H1 (cell line): ENCODE data around the gene RNF220. TPM values are rescaled to one million over a fixed set of nuclear protein-coding genes. Genes with fewer than 3 reads are reported as not detected.
A peak's percentile ranks its signal among the peaks of the same experiment; 100 is the strongest.

Experiments
- CREB1 ChIP-seq: IDR thresholded peaks from 2 replicates; pipeline ENCODE4 v1.6.1; 2012; ENCODE audit warnings: inconsistent platforms
- FOSL1 ChIP-seq: IDR thresholded peaks from 2 replicates; pipeline ENCODE4 v1.6.1; 2011; ENCODE audit warnings: mild to moderate bottlenecking, low read depth, low read length, moderate library complexity; ENCODE audit not compliant: insufficient read depth
- GTF2F1 ChIP-seq: IDR thresholded peaks from 2 replicates; pipeline ENCODE4 v1.6.1; 2012; ENCODE audit warnings: low read depth, low read length, improper control_type of control experiment, borderline replicate concordance
- polyA plus RNA-seq, 7 experiments: library from polyadenylated mRNA; depleted of rRNA in 3 of 7; stranded (reverse) in 5 of 7; unstranded in 2 of 7; fragments of >200 nt in 5 of 7; fragments of 200-250 nt in 2 of 7; gene quantifications; 1 replicate in 5 of 7; 2 replicates in 1 of 7; 4 replicates in 1 of 7; pipeline versions ENCODE4 v1.2.1 to v1.2.3, GENCODE V29; 2011 to 2013; ENCODE audit warnings: missing spikeins in 2 of 7, mixed read lengths in 2 of 7
- total RNA-seq: library from RNA; stranded (reverse); fragmentation: NEBNext Ultra II Directional; extraction: Animal tissue kit (Norgen Biotek cat#: 25700); gene quantifications from 2 replicates; pipeline ENCODE4 v1.2.1, GENCODE V29; 2021
- TF ChIP-seq, protein P1 (sequence below): fragments of 300-600 bp; sonication (generic); IDR thresholded peaks from 2 replicates; pipeline ENCODE4 v1.7.1; 2012; ENCODE audit warnings: low read length, moderate library complexity, mild to moderate bottlenecking, inconsistent platforms; ENCODE audit not compliant: insufficient replicate concordance
- TF ChIP-seq, protein P2 (sequence below): IDR thresholded peaks from 2 replicates; pipeline ENCODE4 v1.6.1; 2012; ENCODE audit warnings: low read length, inconsistent platforms
- TF ChIP-seq, protein P3 (sequence below): IDR thresholded peaks from 2 replicates; pipeline ENCODE4 v1.6.1; 2012; ENCODE audit warnings: inconsistent platforms

RNF220 gene
- total and polyA plus RNA-seq, 2 of the 8 experiments (the other 6 are each of a cell fraction or from before 2014, with no cell fraction given): 123 to 160 TPM

DNA sequence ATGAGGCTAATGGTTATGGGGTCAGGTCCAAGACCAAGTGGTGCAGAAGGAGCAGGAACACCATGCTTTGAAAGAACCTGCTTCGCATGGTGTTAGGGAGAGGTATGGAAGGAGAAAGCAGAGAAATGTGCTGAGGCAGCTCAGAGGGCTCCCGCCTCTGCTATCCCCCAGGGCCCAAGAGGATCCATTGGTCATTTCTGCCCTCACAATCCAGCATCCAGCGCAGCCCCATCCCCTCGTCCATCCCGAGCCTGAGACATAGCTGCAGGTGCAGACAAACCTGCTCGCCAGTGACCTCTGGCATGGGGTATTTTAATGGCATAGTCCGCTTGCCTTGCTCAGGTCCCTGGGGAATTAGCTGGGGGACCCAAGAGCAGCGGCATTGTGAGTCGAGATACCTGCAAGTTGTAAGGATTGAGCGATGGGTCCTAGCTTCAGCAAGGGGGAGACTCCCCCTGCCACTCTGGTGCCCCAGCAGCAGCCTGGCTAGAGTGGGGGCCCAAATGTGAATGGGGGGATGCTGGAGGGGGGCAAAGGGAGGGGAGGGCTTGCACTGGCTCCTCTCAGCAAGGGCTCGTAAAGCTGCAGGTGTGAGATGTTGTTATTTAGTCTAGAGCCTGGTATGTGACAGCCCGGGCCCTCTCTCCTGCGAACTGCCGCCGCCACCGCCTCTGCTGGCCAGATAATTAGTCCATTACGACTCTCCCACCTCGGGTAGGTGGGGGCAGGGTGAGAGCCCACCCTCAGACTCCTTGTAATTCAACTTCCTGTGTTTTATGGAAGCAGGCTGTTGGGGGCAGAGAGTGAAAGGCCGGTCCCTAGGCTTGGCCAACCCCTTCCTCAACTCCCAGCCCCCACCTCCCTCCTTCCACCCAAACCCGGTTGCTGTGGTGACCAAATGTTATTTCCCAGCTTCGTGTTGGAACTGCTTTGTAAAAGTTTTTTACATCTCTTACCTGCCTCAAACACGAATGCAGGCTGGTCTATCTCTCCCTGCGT, 118.8 kb downstream of the RNF220 start (continued):
- TF ChIP-seq, protein P1, sequence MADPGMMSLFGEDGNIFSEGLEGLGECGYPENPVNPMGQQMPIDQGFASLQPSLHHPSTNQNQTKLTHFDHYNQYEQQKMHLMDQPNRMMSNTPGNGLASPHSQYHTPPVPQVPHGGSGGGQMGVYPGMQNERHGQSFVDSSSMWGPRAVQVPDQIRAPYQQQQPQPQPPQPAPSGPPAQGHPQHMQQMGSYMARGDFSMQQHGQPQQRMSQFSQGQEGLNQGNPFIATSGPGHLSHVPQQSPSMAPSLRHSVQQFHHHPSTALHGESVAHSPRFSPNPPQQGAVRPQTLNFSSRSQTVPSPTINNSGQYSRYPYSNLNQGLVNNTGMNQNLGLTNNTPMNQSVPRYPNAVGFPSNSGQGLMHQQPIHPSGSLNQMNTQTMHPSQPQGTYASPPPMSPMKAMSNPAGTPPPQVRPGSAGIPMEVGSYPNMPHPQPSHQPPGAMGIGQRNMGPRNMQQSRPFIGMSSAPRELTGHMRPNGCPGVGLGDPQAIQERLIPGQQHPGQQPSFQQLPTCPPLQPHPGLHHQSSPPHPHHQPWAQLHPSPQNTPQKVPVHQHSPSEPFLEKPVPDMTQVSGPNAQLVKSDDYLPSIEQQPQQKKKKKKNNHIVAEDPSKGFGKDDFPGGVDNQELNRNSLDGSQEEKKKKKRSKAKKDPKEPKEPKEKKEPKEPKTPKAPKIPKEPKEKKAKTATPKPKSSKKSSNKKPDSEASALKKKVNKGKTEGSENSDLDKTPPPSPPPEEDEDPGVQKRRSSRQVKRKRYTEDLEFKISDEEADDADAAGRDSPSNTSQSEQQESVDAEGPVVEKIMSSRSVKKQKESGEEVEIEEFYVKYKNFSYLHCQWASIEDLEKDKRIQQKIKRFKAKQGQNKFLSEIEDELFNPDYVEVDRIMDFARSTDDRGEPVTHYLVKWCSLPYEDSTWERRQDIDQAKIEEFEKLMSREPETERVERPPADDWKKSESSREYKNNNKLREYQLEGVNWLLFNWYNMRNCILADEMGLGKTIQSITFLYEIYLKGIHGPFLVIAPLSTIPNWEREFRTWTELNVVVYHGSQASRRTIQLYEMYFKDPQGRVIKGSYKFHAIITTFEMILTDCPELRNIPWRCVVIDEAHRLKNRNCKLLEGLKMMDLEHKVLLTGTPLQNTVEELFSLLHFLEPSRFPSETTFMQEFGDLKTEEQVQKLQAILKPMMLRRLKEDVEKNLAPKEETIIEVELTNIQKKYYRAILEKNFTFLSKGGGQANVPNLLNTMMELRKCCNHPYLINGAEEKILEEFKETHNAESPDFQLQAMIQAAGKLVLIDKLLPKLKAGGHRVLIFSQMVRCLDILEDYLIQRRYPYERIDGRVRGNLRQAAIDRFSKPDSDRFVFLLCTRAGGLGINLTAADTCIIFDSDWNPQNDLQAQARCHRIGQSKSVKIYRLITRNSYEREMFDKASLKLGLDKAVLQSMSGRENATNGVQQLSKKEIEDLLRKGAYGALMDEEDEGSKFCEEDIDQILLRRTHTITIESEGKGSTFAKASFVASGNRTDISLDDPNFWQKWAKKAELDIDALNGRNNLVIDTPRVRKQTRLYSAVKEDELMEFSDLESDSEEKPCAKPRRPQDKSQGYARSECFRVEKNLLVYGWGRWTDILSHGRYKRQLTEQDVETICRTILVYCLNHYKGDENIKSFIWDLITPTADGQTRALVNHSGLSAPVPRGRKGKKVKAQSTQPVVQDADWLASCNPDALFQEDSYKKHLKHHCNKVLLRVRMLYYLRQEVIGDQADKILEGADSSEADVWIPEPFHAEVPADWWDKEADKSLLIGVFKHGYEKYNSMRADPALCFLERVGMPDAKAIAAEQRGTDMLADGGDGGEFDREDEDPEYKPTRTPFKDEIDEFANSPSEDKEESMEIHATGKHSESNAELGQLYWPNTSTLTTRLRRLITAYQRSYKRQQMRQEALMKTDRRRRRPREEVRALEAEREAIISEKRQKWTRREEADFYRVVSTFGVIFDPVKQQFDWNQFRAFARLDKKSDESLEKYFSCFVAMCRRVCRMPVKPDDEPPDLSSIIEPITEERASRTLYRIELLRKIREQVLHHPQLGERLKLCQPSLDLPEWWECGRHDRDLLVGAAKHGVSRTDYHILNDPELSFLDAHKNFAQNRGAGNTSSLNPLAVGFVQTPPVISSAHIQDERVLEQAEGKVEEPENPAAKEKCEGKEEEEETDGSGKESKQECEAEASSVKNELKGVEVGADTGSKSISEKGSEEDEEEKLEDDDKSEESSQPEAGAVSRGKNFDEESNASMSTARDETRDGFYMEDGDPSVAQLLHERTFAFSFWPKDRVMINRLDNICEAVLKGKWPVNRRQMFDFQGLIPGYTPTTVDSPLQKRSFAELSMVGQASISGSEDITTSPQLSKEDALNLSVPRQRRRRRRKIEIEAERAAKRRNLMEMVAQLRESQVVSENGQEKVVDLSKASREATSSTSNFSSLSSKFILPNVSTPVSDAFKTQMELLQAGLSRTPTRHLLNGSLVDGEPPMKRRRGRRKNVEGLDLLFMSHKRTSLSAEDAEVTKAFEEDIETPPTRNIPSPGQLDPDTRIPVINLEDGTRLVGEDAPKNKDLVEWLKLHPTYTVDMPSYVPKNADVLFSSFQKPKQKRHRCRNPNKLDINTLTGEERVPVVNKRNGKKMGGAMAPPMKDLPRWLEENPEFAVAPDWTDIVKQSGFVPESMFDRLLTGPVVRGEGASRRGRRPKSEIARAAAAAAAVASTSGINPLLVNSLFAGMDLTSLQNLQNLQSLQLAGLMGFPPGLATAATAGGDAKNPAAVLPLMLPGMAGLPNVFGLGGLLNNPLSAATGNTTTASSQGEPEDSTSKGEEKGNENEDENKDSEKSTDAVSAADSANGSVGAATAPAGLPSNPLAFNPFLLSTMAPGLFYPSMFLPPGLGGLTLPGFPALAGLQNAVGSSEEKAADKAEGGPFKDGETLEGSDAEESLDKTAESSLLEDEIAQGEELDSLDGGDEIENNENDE: no peak
- TF ChIP-seq FOSL1: no peak
- TF ChIP-seq, protein P2, sequence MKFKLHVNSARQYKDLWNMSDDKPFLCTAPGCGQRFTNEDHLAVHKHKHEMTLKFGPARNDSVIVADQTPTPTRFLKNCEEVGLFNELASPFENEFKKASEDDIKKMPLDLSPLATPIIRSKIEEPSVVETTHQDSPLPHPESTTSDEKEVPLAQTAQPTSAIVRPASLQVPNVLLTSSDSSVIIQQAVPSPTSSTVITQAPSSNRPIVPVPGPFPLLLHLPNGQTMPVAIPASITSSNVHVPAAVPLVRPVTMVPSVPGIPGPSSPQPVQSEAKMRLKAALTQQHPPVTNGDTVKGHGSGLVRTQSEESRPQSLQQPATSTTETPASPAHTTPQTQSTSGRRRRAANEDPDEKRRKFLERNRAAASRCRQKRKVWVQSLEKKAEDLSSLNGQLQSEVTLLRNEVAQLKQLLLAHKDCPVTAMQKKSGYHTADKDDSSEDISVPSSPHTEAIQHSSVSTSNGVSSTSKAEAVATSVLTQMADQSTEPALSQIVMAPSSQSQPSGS: no peak
- TF ChIP-seq CREB1: 0 out of 2 replicates have a peak, but pooled peaks have one; percentile 43
- TF ChIP-seq GTF2F1: no peak
- TF ChIP-seq, protein P3, sequence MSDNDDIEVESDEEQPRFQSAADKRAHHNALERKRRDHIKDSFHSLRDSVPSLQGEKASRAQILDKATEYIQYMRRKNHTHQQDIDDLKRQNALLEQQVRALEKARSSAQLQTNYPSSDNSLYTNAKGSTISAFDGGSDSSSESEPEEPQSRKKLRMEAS: peak; percentile 18; the same call in 1 of the 2 replicates
